GM21717 (cell line): Measurements from ENCODE around the gene TOR1AIP2.

Experiments used
- ATAC-seq: cut with Tn5 transposase; IDR thresholded peaks from one replicate; pipeline ENCODE4 v1.9.1; 2021; ENCODE audit warnings: mild to moderate bottlenecking, moderate library complexity; ENCODE audit not compliant: unreplicated experiment

TOR1AIP2 gene

GRCh38 chr1:179826626-179827280 is 50.9 kb downstream of the TOR1AIP2 start:
- ATAC-seq, result no peak

- ATAC-seq, result no peak
These were observed 51.7 kb downstream of the TOR1AIP2 start for GRCh38 chr1:179825798-179826460.

DNA sequence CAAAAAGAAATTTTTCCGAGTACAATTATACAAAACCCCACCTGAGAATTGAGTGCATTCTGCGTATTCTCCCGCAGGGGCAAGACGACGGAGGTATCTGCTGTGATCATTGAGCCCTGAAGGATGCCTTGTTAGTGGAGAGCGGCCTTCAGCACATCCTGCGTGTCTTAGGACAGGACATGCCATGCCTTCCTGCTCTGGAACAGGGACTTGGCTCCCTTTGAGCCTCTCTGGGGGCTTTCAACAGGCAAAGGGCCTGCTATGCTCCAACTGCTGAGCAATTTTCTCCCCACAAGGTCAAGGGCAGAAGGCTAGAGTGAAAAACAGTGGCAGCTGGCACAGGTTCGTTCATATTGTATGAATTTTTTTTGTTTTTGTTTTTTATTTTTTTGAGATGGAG is 52.4 kb downstream of the TOR1AIP2 start:
- ATAC-seq, result no peak

- ATAC-seq, result no peak
These were observed 53.3 kb downstream of the TOR1AIP2 start for GRCh38 chr1:179824265-179824664.

- ATAC-seq, result no peak
These were observed 53.9 kb downstream of the TOR1AIP2 start for GRCh38 chr1:179823693-179824092.

- ATAC-seq, result no peak
These were observed 55.5 kb downstream of the TOR1AIP2 start for GRCh38 chr1:179822065-179822464.

DNA sequence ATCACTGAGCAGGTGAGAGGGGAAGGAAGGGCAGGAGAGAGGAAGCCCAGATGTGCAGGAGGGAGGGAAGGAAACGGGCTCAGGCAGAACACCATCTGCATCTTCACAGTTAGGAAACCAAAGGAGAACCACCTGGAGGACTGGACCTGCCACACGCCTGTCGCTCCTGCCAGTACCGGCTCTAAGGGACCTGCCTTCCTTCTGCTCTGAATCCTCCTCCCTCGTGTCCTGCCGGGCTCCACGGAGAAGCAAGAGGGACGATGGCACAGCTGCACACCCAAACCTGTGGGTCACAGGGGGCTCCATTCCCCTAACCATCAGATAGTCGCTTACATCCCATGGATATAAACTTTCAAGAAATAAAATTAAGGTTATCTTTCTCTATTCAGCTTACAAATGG is 56.1 kb downstream of the TOR1AIP2 start:
- no peak for ATAC-seq

GRCh38 chr1:179820226-179820970 is 57.2 kb downstream of the TOR1AIP2 start:
- ATAC-seq, result no peak

GRCh38 chr1:179818743-179819173 is 58.8 kb downstream of the TOR1AIP2 start:
- no peak for ATAC-seq

DNA sequence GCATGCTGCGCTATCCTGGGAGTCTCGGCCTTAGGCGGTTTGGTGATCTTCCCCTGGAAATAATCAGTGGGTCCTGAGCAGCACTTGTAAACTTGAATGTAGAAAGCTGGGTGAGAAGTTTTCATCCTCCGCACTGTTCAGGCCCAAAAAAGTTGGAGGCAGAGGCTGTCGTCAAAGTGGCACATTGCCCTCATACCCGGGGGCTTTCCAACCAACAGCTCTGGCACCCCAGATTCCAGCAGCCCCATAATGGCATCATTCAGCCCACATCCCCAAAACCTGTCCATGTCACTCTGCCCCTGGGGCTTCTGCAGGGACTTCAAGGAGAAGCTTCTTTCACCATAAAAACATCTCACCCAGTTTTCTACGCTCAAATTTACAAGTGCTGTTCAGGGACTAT is 59.3 kb downstream of the TOR1AIP2 start:
- no peak for ATAC-seq

DNA sequence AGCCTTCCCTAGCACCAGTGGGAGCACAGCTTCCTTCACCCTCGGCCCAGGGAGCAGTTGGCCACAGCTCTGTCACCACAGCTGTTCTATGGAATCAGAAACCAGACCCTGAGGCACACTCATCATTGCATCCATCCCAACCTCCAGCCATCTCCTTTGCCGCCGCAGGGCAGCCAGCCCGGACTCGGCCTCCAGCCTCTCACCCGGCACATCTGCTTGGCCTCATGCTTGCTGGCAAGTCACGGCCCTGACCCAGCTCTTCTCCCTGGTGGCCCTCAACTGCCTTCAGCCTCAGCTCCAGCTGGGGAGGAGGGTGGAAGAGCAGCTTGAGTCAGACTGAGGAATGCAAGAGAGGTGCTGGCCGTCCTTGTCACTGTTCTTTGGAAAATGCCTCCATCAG is 59.8 kb downstream of the TOR1AIP2 start:
- no peak for ATAC-seq

DNA sequence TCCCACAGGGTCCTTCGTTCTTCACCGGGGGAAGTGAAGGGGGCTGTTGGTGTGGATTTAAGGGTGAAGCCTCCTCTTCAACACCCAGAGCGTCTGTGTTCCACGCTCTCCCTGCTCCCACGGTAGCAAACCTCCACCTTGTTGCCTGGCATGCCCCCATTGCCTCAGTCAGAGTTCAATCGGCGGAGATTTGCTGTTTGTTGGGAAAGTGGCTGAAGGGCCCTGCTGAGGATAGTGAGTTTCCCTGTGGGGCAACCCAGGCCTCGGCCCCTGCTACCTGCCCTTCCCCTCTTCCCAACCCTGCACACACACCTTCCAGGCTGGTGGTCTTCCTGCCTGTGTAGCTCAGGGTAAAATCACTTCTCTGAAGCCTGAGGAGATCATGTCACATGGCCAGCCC is 60.5 kb downstream of the TOR1AIP2 start:
- no peak for ATAC-seq

DNA sequence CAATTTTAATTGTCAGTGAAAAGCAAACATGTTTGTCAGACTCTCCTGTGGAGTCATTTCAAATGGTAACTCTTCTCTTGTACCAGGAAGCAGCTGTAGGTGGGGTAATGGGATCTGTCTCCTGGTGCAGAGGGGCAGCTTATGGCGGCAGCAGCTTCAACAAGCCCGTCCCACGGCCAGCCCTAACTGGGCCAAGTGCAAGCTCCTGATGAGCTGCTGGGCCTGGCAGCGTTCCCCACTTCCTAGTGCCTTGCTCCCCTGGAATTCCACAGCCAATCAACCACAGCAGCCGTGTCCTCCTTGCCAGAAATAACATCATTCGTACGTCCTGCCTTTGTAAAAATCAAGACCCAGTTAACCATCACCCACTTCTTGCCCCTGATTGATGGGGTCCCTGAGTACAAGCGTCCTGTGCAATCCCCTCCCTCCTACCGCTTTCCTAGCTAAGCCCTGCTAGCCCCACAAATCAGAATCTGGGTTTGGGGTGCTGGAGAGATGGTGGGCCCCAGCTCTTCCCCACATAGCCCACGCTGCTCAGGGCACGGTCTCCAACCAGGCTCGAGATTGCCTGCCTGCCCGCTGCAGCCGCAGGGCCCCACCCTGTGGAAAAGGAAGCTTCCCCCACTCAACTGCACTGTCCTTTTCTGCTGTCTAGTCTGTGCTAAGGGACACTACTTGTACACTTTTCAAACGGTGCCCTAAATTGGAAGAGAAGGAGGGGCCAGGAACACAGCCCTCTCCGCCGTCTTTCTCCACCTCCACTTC is 61.2 kb downstream of the TOR1AIP2 start:
- ATAC-seq, result no peak

GRCh38 chr1:179815641-179816040 is 62.0 kb downstream of the TOR1AIP2 start:
- ATAC-seq, result no peak

- peak; percentile 10 for ATAC-seq
These were observed 63.1 kb downstream of the TOR1AIP2 start for GRCh38 chr1:179814546-179814838.

DNA sequence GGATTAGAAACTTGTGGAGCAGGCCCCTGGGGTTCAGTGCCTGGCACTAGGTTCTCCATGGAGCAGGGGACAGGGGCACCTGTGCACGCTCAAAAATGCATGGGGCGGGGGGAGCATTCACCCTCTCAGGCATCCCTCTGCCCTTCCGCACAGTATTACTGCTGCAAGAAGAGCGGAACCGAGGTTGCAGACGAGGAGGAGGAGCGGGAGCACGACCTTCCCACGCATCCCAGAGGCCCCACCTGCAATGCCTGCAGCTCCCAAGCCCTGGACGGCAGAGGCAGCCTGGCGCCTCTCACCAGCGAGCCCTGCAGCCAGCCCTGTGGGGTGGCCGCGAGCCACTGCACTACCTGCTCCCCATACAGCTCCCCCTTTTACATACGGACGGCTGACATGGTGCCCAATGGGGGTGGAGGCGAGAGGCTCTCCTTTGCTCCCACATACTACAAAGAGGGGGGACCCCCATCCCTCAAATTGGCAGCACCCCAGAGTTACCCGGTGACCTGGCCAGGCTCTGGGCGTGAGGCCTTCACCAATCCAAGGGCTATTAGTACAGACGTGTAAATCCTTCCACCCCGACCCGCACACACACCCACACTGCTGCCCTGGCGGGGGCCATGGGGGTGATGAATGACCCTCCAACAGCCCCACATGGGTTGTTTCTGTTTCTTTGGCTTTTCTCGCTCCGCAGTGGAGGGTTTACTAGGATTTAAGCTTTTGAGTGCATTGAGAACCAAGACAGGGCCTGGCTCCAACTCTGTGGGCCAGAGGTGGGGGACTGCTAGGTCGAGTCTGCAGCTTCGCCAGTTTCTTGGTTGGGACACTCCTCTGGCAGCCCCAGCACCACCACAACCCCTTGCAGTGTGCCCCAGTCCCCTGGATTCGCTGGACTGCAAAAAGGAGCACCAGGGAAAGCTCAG is 63.7 kb downstream of the TOR1AIP2 start:
- no peak for ATAC-seq

DNA sequence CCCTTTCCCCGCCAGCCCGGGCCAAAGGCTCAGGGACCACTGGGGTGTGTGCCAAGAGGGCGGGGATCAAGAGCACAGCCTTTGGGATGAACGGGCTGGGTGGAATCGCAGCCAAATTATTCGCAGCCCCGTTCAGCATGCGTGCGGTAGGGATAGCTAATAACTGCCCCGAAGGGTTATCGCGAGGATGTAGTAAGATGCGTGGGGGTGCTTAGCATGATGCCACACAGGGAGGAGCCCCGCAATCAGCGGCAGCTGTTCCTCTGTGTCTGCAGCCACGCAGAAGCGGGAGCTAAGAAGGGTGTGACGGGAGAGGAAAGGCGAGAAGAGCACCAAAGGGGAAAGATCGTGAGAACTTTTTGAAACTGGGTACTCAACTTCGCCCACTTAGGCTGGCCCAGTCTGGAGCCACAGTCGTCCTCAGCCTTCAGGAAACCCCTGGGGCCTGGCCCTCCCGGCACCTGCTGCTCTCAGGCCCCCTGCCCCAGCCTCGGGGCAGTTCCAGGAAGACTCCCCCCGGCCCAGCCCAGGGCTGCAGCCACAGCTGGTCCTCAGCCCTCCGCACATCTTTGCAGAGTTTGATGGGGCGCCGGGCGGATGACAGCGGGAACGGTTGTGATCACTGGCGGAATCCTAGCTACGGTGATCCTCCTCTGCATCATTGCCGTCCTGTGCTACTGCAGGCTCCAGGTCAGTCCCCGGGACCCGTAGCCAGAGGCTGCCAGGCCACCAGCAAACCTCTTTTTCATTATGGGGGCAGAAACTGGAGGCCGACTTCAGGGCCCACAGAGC is 64.9 kb downstream of the TOR1AIP2 start:
- ATAC-seq, result no peak

- ATAC-seq, result no peak
These were observed 67.3 kb downstream of the TOR1AIP2 start for GRCh38 chr1:179810367-179810715.

- peak; percentile 62 for ATAC-seq
These were observed 67.9 kb downstream of the TOR1AIP2 start for GRCh38 chr1:179809506-179810366.
